Vagina (tissue), 2 donors: ENCODE data around the gene NRSN1.

Source experiments
- POLR2A ChIP-seq, 2 donors: fragments of 450-650 bp; IDR thresholded peaks; one replicate each; pipeline ENCODE4 v1.6.1; 2017; ENCODE audit warnings: antibody characterized with exemption in 2 of 2, mild to moderate bottlenecking in 2 of 2, moderate library complexity in 2 of 2
- POLR2AphosphoS5 ChIP-seq, 2 donors: sonication (generic); formaldehyde crosslinking; IDR thresholded peaks; one replicate each; pipeline ENCODE4 v1.9.0; 2017; ENCODE audit warnings: antibody characterized with exemption in 2 of 2, mild to moderate bottlenecking in 2 of 2, low read depth in 1 of 2; ENCODE audit not compliant: insufficient read depth in 1 of 2
- TF ChIP-seq, protein P1 (sequence below), 3 experiments: fragments of 450-650 bp in 2 of 3; fragments of 200-600 bp in 1 of 3; sonication (generic) in 1 of 3; IDR thresholded peaks; one replicate each; pipeline ENCODE4 v1.5.1; 2017 to 2019; ENCODE audit warnings: antibody characterized with exemption in 3 of 3, mild to moderate bottlenecking in 2 of 3, moderate library complexity in 2 of 3

DNA sequence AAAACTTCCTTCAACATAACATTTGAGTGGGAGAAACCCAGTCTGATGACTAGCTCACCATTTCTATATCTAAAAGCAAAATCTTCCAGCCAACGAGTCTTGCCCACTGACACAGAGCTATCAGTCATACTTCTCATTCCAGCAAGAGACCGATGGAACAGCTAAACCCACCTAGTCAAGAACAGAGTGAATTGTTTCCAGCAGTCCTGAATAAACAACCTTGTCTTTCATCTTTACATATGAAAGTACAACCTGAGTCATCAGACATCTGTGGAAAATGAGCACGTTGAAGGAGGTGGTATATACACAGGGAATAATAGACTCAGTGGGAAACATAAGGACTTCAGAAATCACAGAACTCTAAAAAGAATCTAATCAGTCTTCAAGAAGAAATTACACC, 23.8 kb downstream of the NRSN1 start:
- TF ChIP-seq, protein P1, sequence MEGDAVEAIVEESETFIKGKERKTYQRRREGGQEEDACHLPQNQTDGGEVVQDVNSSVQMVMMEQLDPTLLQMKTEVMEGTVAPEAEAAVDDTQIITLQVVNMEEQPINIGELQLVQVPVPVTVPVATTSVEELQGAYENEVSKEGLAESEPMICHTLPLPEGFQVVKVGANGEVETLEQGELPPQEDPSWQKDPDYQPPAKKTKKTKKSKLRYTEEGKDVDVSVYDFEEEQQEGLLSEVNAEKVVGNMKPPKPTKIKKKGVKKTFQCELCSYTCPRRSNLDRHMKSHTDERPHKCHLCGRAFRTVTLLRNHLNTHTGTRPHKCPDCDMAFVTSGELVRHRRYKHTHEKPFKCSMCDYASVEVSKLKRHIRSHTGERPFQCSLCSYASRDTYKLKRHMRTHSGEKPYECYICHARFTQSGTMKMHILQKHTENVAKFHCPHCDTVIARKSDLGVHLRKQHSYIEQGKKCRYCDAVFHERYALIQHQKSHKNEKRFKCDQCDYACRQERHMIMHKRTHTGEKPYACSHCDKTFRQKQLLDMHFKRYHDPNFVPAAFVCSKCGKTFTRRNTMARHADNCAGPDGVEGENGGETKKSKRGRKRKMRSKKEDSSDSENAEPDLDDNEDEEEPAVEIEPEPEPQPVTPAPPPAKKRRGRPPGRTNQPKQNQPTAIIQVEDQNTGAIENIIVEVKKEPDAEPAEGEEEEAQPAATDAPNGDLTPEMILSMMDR (IDR thresholded peaks at IDR 0.05) = no peak
- no peak for TF ChIP-seq POLR2A (IDR thresholded peaks at IDR 0.05)
- TF ChIP-seq POLR2AphosphoS5 (IDR thresholded peaks at IDR 0.05; ENCODE audit: insufficient read depth in 1 of 2, low read depth in 1 of 2) = no peak
